ENCODE data around the gene NHEJ1.
A peak's percentile ranks its signal among the peaks of the same experiment; 100 is the strongest.

NHEJ1 gene

GRCh38 chr2:219176818-219177551 is 16.4 kb upstream of the NHEJ1 start, which contains the start of gene CNPPD1:
Gene CNPPD1, minus strand, starts transcription at chr2:219176925. Its CDS starts 97 bp downstream, at chr2:219176828.
- H2AFZ ChIP-seq (ENCODE audit: low read length), result no peak within 1 kb of the TSS
- H3K4me3 ChIP-seq (ENCODE audit: low read depth, low read length, poor library complexity, severe bottlenecking), result peak within 1 kb of the TSS; percentile 91

DNA sequence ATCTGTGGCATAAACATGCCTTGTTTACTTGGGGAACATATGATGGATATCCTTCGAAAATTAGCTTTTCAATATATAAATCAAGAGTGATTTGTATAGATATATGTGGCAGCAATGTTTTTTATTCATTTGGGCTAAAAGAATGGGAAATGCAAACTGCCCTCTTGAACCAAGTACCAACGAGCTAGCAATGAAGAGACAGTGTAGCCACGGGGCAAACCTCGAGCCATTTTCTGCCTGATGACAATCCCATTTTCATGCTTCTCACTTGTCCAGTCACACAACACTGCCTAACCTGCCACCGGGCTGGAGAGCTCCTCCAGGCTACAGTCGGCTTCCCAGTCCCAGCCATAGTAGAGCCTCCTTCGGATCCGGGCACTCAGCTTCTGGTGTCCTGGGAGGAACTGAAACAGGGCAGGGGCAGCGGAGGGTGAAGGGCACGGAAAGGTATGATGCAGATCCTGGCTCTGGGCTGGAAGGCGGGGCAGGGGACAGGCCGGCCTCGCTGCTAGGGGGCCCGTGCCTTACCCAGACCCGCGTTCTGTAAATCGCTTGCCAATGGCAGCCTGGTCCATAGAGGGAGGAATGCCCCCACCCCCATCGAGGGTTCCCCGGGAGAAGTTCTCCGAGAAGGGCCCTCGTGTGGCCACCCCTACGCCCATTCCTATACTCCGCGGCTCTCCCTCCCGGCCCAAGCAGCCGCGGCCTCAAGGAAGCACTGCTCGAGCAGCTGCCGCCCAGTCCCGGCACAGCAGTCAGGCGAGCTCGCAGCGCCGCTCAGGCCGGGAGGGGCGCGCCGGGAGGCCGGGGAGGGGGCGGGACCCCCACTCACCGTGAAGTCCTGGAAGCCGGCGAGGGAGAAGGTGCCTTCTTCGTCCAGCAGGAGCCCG is 15.6 kb upstream of the NHEJ1 start:
- H3K9ac ChIP-seq (ENCODE audit: low read length), result peak overlapping the region; percentile 89
- H3K4me1 ChIP-seq (ENCODE audit: insufficient read depth, low read length, severe bottlenecking), result peaks cover 25% of the 10 kb centered on the region
- no peaks in the 10 kb centered on the region for H3K9me3 ChIP-seq (ENCODE audit: low read length)
- H3F3A ChIP-seq (ENCODE audit: insufficient read depth, low read length), result no peaks in the 10 kb centered on the region; the same call in 1 of the 2 replicates
- H3K27me3 ChIP-seq (ENCODE audit: insufficient read depth, low read length), result no peaks in the 10 kb centered on the region
- H3K4me2 ChIP-seq (ENCODE audit: low read length), result peak overlapping the region; percentile 91
- TF ChIP-seq CTCF (IDR thresholded peaks at IDR 0.05; ENCODE audit: low read length), result peak; percentile 16; the same call in 1 of the 2 replicates
- no peak for TF ChIP-seq EZH2 (IDR thresholded peaks at IDR 0.05; ENCODE audit: borderline replicate concordance, low read length)
- peak overlapping the region; percentile 91 for H3K4me3 ChIP-seq (ENCODE audit: low read depth, low read length, poor library complexity, severe bottlenecking)
- H3K27ac ChIP-seq (ENCODE audit: low read depth, low read length, poor library complexity, severe bottlenecking), result peak overlapping the region; percentile 93
- no peaks in the 10 kb centered on the region for H3K9me2 ChIP-seq (ENCODE audit: low read depth, low read length)
- no peak overlapping the region for H2AFZ ChIP-seq (ENCODE audit: low read length)
- H4K20me1 ChIP-seq (ENCODE audit: insufficient read depth, low read length), result no peaks in the 10 kb centered on the region
- peaks cover 41% of the 10 kb centered on the region for H3K36me3 ChIP-seq (ENCODE audit: insufficient read depth, low read length)
- peaks cover 8% of the 10 kb centered on the region; the same call in 1 of the 2 replicates for H3K79me2 ChIP-seq (ENCODE audit: insufficient read depth, low read length)

More at GRCh38 chr2:219176818-219177551, 16.4 kb upstream of the NHEJ1 start, which contains the start of gene CNPPD1:
- Histone ChIP-seq H3K9me2 (ENCODE audit: low read depth, low read length) (no peaks in the 10 kb centered on the region), H3K27ac (ENCODE audit: low read depth, low read length, poor library complexity, severe bottlenecking) (peak within 1 kb of the TSS; percentile 93), H3K79me2 (ENCODE audit: insufficient read depth, low read length) (peaks cover 8% of the 10 kb centered on the region; the same call in 1 of the 2 replicates), H3K9me3 (ENCODE audit: low read length) (no peaks in the 10 kb centered on the region), H3K36me3 (ENCODE audit: insufficient read depth, low read length) (peaks cover 42% of the 10 kb centered on the region), H3K4me1 (ENCODE audit: insufficient read depth, low read length, severe bottlenecking) (peaks cover 25% of the 10 kb centered on the region), H3K9ac (ENCODE audit: low read length) (peak within 1 kb of the TSS; percentile 89), H3K27me3 (ENCODE audit: insufficient read depth, low read length) (no peaks in the 10 kb centered on the region), H3K4me2 (ENCODE audit: low read length) (peak within 1 kb of the TSS; percentile 91), H3F3A (ENCODE audit: insufficient read depth, low read length) (no peaks in the 10 kb centered on the region; the same call in 1 of the 2 replicates), H4K20me1 (ENCODE audit: insufficient read depth, low read length) (no peaks in the 10 kb centered on the region)
- TF ChIP-seq CTCF (IDR thresholded peaks at IDR 0.05; ENCODE audit: low read length), result no peak
- no peak for TF ChIP-seq EZH2 (IDR thresholded peaks at IDR 0.05; ENCODE audit: borderline replicate concordance, low read length)

- Histone ChIP-seq H3K4me3 (ENCODE audit: low read depth, low read length, poor library complexity, severe bottlenecking) (peak overlapping the region; percentile 91), H2AFZ (ENCODE audit: low read length) (no peak overlapping the region), H3K9ac (ENCODE audit: low read length) (peak overlapping the region; percentile 89), H4K20me1 (ENCODE audit: insufficient read depth, low read length) (no peaks in the 10 kb centered on the region), H3K4me1 (ENCODE audit: insufficient read depth, low read length, severe bottlenecking) (peaks cover 25% of the 10 kb centered on the region), H3K27me3 (ENCODE audit: insufficient read depth, low read length) (no peaks in the 10 kb centered on the region), H3K27ac (ENCODE audit: low read depth, low read length, poor library complexity, severe bottlenecking) (peak overlapping the region; percentile 93), H3K9me2 (ENCODE audit: low read depth, low read length) (no peaks in the 10 kb centered on the region), H3K9me3 (ENCODE audit: low read length) (no peaks in the 10 kb centered on the region), H3K4me2 (ENCODE audit: low read length) (peak overlapping the region; percentile 91), H3F3A (ENCODE audit: insufficient read depth, low read length) (no peaks in the 10 kb centered on the region; the same call in 1 of the 2 replicates), H3K36me3 (ENCODE audit: insufficient read depth, low read length) (peaks cover 34% of the 10 kb centered on the region; the same call in 1 of the 2 replicates), H3K79me2 (ENCODE audit: insufficient read depth, low read length) (peaks cover 8% of the 10 kb centered on the region; the same call in 1 of the 2 replicates)
- TF ChIP-seq EZH2 (IDR thresholded peaks at IDR 0.05; ENCODE audit: borderline replicate concordance, low read length), result no peak
- no peak for TF ChIP-seq CTCF (IDR thresholded peaks at IDR 0.05; ENCODE audit: low read length)
Observed at GRCh38 chr2:219175486-219175885, 14.9 kb upstream of the NHEJ1 start.

Data from OCI-LY1 (cell line).